MM.1S (cell line): ENCODE measurements around the gene FAM177A1.

Experiments used
- DNase-seq: peaks from one replicate; pipeline ENCODE4 v3.0.0-alpha.2; 2015
- H2AFZ ChIP-seq: fragments of 300-600 bp; sonication (generic); 2 replicates; pipeline ENCODE4 v1.6.0; 2016; ENCODE audit warnings: antibody characterized with exemption, low read length
- H3F3A ChIP-seq: fragments of 300-600 bp; sonication (generic); 2 replicates; pipeline ENCODE4 v1.6.1; 2016; ENCODE audit warnings: mild to moderate bottlenecking, antibody characterized with exemption, low read length, moderate library complexity, mixed read lengths; ENCODE audit not compliant: insufficient read depth
- H3K27ac ChIP-seq: fragments of 300-600 bp; sonication (generic); 2 replicates; pipeline ENCODE4 v1.5.1; 2016; ENCODE audit warnings: mild to moderate bottlenecking, low read length
- H3K27me3 ChIP-seq: fragments of 300-600 bp; sonication (generic); replicated peaks from 2 replicates; pipeline ENCODE4 v1.6.0; 2016; ENCODE audit warnings: low read length; ENCODE audit not compliant: insufficient read depth
- H3K36me3 ChIP-seq: fragments of 300-600 bp; sonication (generic); replicated peaks from 2 replicates; pipeline ENCODE4 v1.6.1; 2016; ENCODE audit warnings: mild to moderate bottlenecking, low read length, mixed read lengths; ENCODE audit not compliant: insufficient read depth
- H3K4me1 ChIP-seq: fragments of 300-600 bp; sonication (generic); 2 replicates; pipeline ENCODE4 v1.6.1; 2016; ENCODE audit warnings: low read length, mixed read lengths
- H3K4me2 ChIP-seq: fragments of 300-600 bp; sonication (generic); 2 replicates; pipeline ENCODE4 v1.6.0; 2016; ENCODE audit warnings: low read depth, low read length
- H3K4me3 ChIP-seq: fragments of 300-600 bp; sonication (generic); 2 replicates; pipeline ENCODE4 v1.5.1; 2016; ENCODE audit warnings: low read length, mixed read lengths
- H3K79me2 ChIP-seq: fragments of 300-600 bp; sonication (generic); 2 replicates; pipeline ENCODE4 v1.6.1; 2016; ENCODE audit warnings: mixed run types, low read length, mixed read lengths
- H3K9ac ChIP-seq: fragments of 300-600 bp; sonication (generic); 2 replicates; pipeline ENCODE4 v1.6.1; 2016; ENCODE audit warnings: low read length, mixed read lengths
- H3K9me2 ChIP-seq: fragments of 300-600 bp; sonication (generic); replicated peaks from 2 replicates; pipeline ENCODE4 v1.6.1; 2016; ENCODE audit warnings: mild to moderate bottlenecking, low read length, mixed read lengths; ENCODE audit not compliant: insufficient read depth
- H3K9me3 ChIP-seq: fragments of 300-600 bp; sonication (generic); replicated peaks from 2 replicates; pipeline ENCODE4 v1.6.1; 2016; ENCODE audit warnings: mild to moderate bottlenecking, low read length, mixed read lengths; ENCODE audit not compliant: insufficient read depth
- H4K20me1 ChIP-seq: fragments of 300-600 bp; sonication (generic); 2 replicates; pipeline ENCODE4 v1.6.1; 2016; ENCODE audit warnings: mild to moderate bottlenecking, low read length, moderate library complexity, mixed read lengths; ENCODE audit not compliant: insufficient read depth
- CTCF ChIP-seq: fragments of 300-600 bp; sonication (generic); IDR thresholded peaks from 2 replicates; pipeline ENCODE4 v1.5.1; 2016; ENCODE audit warnings: antibody characterized with exemption, low read length, mixed read lengths
- EZH2 ChIP-seq: fragments of 300-600 bp; sonication (generic); optimal IDR thresholded peaks from 2 replicates; pipeline ENCODE3; 2017; ENCODE audit warnings: low read depth, mild to moderate bottlenecking, antibody characterized with exemption, low read length, mixed read lengths
- EZH2phosphoT487 ChIP-seq: fragments of 300-600 bp; sonication (generic); IDR thresholded peaks from 2 replicates; pipeline ENCODE4 v1.6.1; 2018; ENCODE audit warnings: antibody characterized with exemption, low read length

The FAM177A1 gene

GRCh38 chr14:35001621-35002020 lies 44.5 kb upstream of the FAM177A1 start:
- no peaks in the 10 kb centered on the region for H3K9me3 ChIP-seq
- no peaks in the 10 kb centered on the region for H3F3A ChIP-seq
- H3K9ac ChIP-seq: no peak overlapping the region
- no peak overlapping the region for H3K4me2 ChIP-seq
- no peaks in the 10 kb centered on the region for H3K27me3 ChIP-seq
- no peaks in the 10 kb centered on the region for H3K36me3 ChIP-seq
- no peaks in the 10 kb centered on the region for H4K20me1 ChIP-seq
- no peaks in the 10 kb centered on the region for H3K4me1 ChIP-seq
- TF ChIP-seq CTCF: no peak
- TF ChIP-seq EZH2phosphoT487: no peak
- TF ChIP-seq EZH2: no peak
- no peak overlapping the region for H3K4me3 ChIP-seq
- no peak overlapping the region for H2AFZ ChIP-seq
- no peaks in the 10 kb centered on the region for H3K9me2 ChIP-seq
- no peak for DNase-seq
- no peak overlapping the region for H3K27ac ChIP-seq
- H3K79me2 ChIP-seq: peaks cover 14% of the 10 kb centered on the region

- H3F3A ChIP-seq: no peaks in the 10 kb centered on the region
- H3K9ac ChIP-seq: no peak overlapping the region
- no peak for DNase-seq
- H3K79me2 ChIP-seq: no peaks in the 10 kb centered on the region
- H3K36me3 ChIP-seq: no peaks in the 10 kb centered on the region
- H3K4me1 ChIP-seq: no peaks in the 10 kb centered on the region
- no peaks in the 10 kb centered on the region for H4K20me1 ChIP-seq
- H3K4me3 ChIP-seq: no peak overlapping the region
- TF ChIP-seq CTCF: no peak
- no peak for TF ChIP-seq EZH2phosphoT487
- no peak for TF ChIP-seq EZH2
- no peak overlapping the region for H3K4me2 ChIP-seq
- H3K9me3 ChIP-seq: no peaks in the 10 kb centered on the region
- H3K27me3 ChIP-seq: no peaks in the 10 kb centered on the region
- H2AFZ ChIP-seq: no peak overlapping the region
- H3K9me2 ChIP-seq: no peaks in the 10 kb centered on the region
- no peak overlapping the region for H3K27ac ChIP-seq
These were observed 41.2 kb upstream of the FAM177A1 start for GRCh38 chr14:35004839-35005238.

DNA sequence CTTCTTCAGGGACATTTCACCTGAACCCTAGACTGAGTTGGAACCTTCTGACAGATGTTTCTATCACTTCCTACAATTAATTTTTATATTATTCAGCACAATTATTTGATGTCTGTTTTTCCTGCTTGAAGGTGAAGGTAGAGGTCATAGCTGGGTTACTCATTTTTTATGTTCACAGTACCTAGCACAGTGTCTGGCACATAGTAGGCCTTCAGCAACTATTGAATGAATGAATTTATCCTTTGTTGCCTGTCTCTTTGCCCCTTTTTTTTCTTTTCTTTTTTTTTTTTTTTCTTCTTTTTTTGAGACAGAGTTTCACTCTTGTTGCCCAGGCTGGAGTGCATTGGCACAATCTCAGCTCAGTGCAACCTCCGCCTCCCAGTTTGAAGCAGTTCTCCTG lies 29.5 kb upstream of the FAM177A1 start:
- Histone ChIP-seq H3K4me3 (no peak overlapping the region), H3K9me2 (no peaks in the 10 kb centered on the region), H3K4me1 (no peaks in the 10 kb centered on the region), H3K36me3 (no peaks in the 10 kb centered on the region), H3F3A (no peaks in the 10 kb centered on the region), H3K9me3 (no peaks in the 10 kb centered on the region), H3K27ac (no peak overlapping the region), H4K20me1 (no peaks in the 10 kb centered on the region), H3K79me2 (no peaks in the 10 kb centered on the region), H3K27me3 (no peaks in the 10 kb centered on the region), H2AFZ (no peak overlapping the region), H3K4me2 (no peak overlapping the region), H3K9ac (no peak overlapping the region)
- TF ChIP-seq EZH2: no peak
- TF ChIP-seq CTCF: no peak
- TF ChIP-seq EZH2phosphoT487: no peak
- no peak for DNase-seq
